GM13977 (cell line): ENCODE measurements around the gene CAPS.

Experiments used
- DNase-seq: peaks from one replicate; pipeline ENCODE4 v3.0.0; 2012; ENCODE audit warnings: low spot score
- CTCF ChIP-seq: IDR thresholded peaks from 2 replicates; pipeline ENCODE4 v1.5.1; 2012; ENCODE audit warnings: mild to moderate bottlenecking, control low read depth; ENCODE audit not compliant: insufficient read depth; ENCODE audit errors: extremely low read depth, missing control alignments
- in situ Hi-C: fragments of 300-500 bp; cut with MboI; formaldehyde crosslinking; loops from one replicate; pipeline ENCODE4 v1.12.0; 2022; ENCODE audit warnings: low sequenced_read_pairs, low pct_unique_long_range_greater_than_20kb, mixed read lengths, inconsistent platforms; ENCODE audit not compliant: unreplicated experiment

Gene CAPS

DNA sequence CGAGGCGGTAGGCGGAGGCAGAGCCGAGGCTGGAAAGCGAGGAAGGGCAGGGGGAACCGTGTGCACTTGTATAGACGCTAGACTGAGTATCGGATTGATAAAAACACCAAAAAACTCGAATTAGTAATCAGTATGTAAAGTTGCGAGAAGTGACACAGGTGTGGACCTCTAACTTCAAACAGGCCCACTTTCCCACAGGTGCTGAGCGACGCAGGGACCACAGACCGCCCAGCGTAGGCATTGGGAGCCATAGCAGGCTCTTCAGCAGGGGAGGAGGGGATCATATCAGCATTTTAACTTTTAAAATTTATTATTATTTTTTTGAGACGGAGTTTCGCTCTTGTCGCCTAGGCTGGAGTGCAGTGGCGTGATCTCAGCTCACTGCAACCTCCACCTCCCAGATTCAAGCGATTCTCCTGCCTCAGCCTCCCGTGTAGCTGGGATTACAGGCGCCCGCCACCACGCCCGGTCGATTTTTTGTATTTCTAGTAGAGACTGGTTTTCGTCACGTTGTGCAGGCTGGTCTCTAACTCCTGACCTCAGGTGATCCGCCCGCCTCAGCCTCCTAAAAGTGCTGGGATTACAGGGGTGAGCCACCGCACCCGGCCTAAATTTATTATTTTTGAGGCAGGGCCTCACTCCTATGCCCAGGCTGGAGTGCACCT, 8.8 kb upstream of the CAPS start:
- TF ChIP-seq CTCF, result no peak
- no peak for DNase-seq
- in situ Hi-C loops, result no loop called here

- in situ Hi-C loops, result no loop called here
- DNase-seq, result no peak
- no peak for TF ChIP-seq CTCF
These were observed 6.8 kb upstream of the CAPS start for GRCh38 chr19:5907241-5907640.

GRCh38 chr19:5908773-5909442, 5.1 kb upstream of the CAPS start:
- no peak for DNase-seq
- TF ChIP-seq CTCF, result no peak
- in situ Hi-C loops, result no loop called here

DNA sequence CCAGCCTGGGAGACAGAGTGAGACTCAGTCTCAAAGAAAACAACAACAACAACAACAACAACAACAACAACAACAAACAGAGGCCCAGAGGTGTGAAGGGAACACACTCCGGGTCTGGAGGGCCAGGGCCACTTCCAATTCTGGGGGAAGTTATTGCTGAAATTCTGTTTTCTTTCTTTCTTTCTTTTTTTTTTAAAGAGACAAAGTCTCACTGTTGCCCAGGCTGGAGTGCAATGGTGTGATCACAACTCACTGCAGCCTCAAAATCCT, 3.5 kb upstream of the CAPS start:
- in situ Hi-C loops, result no loop called here
- TF ChIP-seq CTCF, result no peak
- no peak for DNase-seq

DNA sequence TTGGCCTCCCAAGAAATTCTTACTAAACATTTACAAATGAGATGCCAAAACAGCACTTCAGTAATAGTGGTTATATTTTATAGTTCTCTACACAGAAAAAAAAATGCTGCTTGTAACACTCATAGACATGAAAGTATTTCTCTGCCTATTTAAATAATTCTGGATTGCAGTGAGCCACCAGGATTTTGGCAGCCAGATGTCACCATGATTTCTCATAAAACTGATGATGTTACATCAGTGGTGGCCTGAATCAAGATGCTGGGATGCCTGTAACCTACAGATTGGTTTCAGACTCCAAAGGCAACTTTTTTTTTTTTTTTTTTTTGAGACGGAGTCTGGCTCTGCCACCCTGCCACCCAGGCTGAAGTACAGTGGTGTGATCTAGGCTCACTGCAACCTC, 2.7 kb upstream of the CAPS start:
- no peak for DNase-seq
- no peak for TF ChIP-seq CTCF
- in situ Hi-C loops, result no loop called here

DNA sequence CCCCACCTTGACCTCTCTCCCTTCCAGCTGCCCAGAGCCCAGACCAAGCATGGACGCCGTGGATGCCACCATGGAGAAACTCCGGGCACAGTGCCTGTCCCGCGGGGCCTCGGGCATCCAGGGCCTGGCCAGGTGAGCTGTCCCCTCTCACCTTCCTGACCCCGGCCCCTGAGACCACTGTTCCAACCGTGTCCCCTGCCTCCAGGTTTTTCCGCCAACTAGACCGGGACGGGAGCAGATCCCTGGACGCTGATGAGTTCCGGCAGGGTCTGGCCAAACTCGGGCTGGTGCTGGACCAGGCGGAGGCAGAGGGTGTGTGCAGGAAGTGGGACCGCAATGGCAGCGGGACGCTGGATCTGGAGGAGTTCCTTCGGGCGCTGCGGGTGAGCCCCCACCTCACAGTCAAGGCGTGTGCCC, 312 bp downstream of the CAPS start:
- TF ChIP-seq CTCF, result no peak
- in situ Hi-C loops, result no loop called here
- DNase-seq, result no peak
